Nephron progenitor cell (in vitro differentiated cells): Measurements from ENCODE around the gene CHRNA4.

Experiments
- DNase-seq: peaks from one replicate; pipeline ENCODE4 v3.0.0; 2021
- H3K27ac Mint-ChIP-seq: 2 replicates; pipeline ENCODE4 v1.8.0; 2021; ENCODE audit warnings: mild to moderate bottlenecking, moderate library complexity, mixed read lengths
- H3K27me3 Mint-ChIP-seq: 2 replicates; pipeline ENCODE4 v1.8.0; 2021; ENCODE audit warnings: mild to moderate bottlenecking, low read depth, mixed read lengths; ENCODE audit not compliant: poor library complexity
- H3K36me3 Mint-ChIP-seq: 2 replicates; pipeline ENCODE4 v1.8.0; 2021; ENCODE audit warnings: low read depth, mixed read lengths
- H3K4me1 Mint-ChIP-seq: 2 replicates; pipeline ENCODE4 v1.8.0; 2021; ENCODE audit warnings: mixed read lengths
- H3K4me3 Mint-ChIP-seq: 2 replicates; pipeline ENCODE4 v1.8.0; 2021; ENCODE audit warnings: mild to moderate bottlenecking, moderate library complexity, mixed read lengths
- H3K9me3 Mint-ChIP-seq: 2 replicates; pipeline ENCODE4 v1.8.0; 2021; ENCODE audit warnings: mild to moderate bottlenecking, moderate library complexity, mixed read lengths
- TF ChIP-seq, protein P1 (sequence below): fragments of 200-600 bp; sonication (generic); IDR thresholded peaks from 2 replicates; pipeline ENCODE4 v1.5.0; 2021; ENCODE audit warnings: antibody characterized with exemption

The CHRNA4 gene

DNA sequence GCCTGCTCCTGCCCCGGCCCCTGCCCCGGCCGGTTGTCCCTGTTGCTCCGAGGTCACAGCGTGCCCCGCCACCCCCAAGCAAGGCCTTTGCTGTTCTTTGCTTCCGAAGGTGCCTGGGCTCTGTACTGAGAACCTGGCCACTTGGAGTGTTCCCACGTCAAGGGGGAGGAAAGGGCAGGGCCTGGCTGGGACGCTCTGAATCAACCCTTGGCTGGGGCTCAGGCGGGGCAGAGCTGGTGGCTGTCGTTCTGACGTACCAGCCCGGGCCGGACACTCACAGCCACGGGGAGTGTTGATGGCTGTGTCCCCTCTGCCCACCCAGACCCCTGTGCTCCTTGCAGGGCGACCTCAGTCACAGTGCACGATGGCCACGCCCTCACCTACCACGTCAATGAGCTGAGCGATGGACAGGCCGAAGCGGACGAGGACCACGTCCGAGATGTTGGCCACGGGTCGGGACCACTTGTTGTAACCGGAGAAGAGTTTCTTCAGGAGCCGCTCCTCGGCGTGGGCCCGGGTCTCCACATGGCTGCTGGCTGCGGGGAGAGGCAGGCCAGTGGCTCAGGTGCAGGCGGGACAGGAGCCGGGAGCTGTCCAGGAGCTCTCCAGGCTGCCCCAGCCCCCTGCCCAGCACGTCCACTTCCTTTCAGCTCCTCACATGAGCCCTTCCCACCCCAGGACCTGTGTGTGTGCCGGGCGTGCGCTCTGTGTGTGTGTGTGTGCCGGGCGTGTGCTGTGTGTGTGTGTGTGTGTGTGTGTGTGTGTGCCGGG, 1.8 kb downstream of the CHRNA4 start:
- TF ChIP-seq, protein P1, sequence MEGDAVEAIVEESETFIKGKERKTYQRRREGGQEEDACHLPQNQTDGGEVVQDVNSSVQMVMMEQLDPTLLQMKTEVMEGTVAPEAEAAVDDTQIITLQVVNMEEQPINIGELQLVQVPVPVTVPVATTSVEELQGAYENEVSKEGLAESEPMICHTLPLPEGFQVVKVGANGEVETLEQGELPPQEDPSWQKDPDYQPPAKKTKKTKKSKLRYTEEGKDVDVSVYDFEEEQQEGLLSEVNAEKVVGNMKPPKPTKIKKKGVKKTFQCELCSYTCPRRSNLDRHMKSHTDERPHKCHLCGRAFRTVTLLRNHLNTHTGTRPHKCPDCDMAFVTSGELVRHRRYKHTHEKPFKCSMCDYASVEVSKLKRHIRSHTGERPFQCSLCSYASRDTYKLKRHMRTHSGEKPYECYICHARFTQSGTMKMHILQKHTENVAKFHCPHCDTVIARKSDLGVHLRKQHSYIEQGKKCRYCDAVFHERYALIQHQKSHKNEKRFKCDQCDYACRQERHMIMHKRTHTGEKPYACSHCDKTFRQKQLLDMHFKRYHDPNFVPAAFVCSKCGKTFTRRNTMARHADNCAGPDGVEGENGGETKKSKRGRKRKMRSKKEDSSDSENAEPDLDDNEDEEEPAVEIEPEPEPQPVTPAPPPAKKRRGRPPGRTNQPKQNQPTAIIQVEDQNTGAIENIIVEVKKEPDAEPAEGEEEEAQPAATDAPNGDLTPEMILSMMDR: no peak
- peaks cover 27% of the 10 kb centered on the region for H3K4me1 Mint-ChIP-seq
- no peak overlapping the region for H3K27ac Mint-ChIP-seq
- no peaks in the 10 kb centered on the region for H3K9me3 Mint-ChIP-seq
- peaks cover 57% of the 10 kb centered on the region for H3K27me3 Mint-ChIP-seq
- no peak overlapping the region for H3K4me3 Mint-ChIP-seq
- no peak for DNase-seq
- H3K36me3 Mint-ChIP-seq: no peaks in the 10 kb centered on the region

DNA sequence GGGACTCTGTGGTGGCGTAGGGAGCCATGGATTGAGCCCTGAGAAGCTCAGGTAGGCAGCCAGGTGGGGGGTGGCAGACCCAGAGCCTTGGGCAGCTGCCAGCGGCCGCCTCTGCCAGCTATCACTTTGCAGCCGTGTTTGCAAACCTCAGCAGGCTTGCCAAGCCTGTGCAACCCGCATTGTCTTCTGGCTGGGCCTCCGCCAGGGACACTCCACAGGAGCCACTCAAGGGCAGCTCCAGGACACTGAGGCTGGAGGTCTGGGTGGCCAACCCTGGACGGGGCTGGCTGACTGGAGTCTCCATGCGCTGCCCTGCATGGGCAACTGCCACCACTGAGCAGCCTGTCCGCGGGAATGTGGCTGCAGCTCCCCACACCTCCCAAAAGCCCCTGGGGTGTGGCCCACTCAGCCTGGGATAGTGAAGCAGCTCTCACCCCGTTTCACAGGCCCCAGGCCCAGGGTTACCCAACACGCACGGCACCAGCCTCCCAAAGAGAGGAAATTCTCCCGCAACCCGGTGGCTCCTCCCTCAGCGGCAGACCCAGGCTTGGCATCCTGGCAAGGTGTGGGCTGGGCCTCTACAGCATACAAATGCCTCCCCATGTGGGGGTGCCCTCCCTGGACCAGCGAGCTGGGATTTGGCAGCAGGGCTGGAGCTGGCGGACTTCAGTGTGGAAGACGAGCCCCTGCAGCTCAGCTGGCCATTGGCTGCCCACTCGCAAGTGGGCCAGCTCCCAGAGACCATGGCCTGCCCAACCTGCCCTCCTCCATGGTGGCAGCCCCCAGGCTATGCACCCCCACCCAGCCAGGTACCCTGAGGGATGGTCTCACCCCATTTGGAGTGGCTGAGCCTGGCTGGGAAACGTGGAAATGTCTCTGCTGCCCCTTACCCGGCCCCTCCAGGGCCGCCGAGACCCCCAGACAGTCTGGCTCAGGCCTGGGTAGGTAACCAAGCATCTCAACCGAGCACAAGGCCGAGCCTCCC, 2.9 kb downstream of the CHRNA4 start:
- Mint-ChIP-seq H3K27me3 (peaks cover 53% of the 10 kb centered on the region), H3K9me3 (no peaks in the 10 kb centered on the region), H3K36me3 (no peaks in the 10 kb centered on the region), H3K4me1 (peaks cover 16% of the 10 kb centered on the region), H3K4me3 (no peak overlapping the region), H3K27ac (no peak overlapping the region)
- no peak for DNase-seq
- TF ChIP-seq, protein P1: no peak

DNA sequence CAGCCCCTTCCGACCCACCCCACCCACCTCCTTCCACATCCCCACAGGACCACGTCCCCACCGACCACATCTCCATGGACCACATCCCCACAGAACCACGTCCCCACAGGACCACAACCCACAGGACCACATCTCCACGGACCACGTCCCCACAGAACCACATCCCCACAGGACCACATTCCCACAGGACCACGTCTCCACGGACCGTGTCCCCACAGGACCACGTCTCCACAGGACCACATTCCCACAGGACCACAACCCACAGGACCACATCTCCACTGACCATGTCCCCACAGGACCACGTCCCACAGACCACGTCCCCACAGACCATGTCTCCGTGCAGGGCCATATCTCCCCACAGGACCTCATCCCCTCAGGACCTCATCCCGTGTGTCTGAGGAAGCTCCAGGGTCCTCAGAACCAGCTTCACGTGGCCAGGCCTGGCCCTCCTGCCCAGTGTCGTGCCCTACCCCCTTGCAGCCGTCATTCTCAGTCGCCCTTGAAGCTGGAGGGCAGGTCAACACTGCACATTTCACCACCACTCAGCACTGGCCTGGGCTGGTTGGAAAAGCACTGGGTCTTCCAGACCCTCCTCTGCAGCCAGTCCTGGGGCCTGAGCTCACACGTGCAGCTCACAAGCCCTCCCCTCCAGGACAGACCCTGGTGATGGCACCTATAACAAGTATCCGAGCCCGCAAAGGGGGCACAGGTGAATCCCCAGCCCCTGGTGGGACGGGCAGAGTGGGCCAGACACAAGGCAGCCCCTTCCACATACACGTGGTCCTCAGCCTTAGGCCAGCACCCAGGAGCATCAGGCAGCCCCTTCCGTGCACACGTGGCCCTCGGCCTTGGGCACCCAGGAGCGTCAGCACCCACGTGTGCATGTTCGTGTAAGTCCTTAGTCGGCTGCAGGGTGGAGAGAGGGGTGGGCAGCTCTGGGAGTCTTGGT, 3.9 kb downstream of the CHRNA4 start:
- peaks cover 43% of the 10 kb centered on the region for H3K27me3 Mint-ChIP-seq
- no peak overlapping the region for H3K27ac Mint-ChIP-seq
- peaks cover 11% of the 10 kb centered on the region for H3K4me1 Mint-ChIP-seq
- H3K36me3 Mint-ChIP-seq: no peaks in the 10 kb centered on the region
- H3K9me3 Mint-ChIP-seq: no peaks in the 10 kb centered on the region
- no peak for DNase-seq
- no peak overlapping the region for H3K4me3 Mint-ChIP-seq
- TF ChIP-seq, protein P1: no peak

DNA sequence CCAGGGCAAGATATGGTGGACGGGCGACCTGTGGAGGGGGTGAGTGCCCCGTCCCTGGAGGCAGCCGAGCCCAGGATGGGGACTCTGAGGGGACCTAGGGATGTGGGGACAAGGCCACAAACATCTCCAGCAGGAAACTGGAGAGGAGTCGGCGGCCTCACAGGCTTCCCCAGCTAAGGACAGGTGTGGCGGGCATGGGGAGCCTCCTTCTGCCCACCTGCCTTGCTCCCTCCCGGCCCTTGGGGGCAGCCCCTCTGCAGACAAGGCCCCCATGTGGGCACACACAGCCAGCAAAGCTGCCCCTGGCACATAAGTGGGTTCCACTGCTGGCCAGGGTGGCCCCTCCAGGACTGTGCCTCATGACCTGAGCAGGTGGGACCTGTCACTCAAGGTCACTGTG, 4.6 kb downstream of the CHRNA4 start:
- Mint-ChIP-seq H3K4me3 (no peak overlapping the region), H3K36me3 (no peaks in the 10 kb centered on the region), H3K9me3 (no peaks in the 10 kb centered on the region), H3K4me1 (peaks cover 12% of the 10 kb centered on the region), H3K27me3 (peaks cover 36% of the 10 kb centered on the region), H3K27ac (no peak overlapping the region)
- TF ChIP-seq, protein P1: no peak
- no peak for DNase-seq

DNA sequence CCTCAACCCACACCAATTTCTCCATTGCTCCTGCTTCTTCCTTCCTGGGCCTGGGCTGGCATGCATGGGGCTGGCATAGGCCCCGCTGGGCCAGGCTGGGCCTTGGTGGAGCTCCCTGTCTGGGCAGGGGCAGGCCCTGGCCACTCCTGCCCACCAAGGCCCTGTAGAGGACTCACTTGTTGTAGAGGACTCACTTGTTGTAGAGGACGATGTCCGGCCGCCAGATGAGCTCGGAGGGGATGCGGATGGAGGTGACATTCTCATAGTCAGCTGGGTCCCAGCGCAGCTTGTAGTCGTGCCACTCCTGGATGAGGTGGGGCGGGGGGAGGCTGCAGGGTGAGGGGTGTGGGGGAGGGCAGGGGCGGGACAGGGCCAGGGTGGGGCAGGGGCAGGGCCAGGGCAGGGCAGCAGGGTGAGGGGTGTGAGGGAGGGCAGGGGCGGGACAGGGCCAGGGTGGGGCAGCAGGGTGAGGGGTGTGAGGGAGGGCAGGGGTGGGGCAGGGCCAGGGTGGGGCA, 5.3 kb downstream of the CHRNA4 start:
- no peaks in the 10 kb centered on the region for H3K9me3 Mint-ChIP-seq
- H3K4me3 Mint-ChIP-seq: no peak overlapping the region
- H3K36me3 Mint-ChIP-seq: no peaks in the 10 kb centered on the region
- no peak for DNase-seq
- peaks cover 35% of the 10 kb centered on the region for H3K27me3 Mint-ChIP-seq
- H3K27ac Mint-ChIP-seq: no peak overlapping the region
- peaks cover 12% of the 10 kb centered on the region for H3K4me1 Mint-ChIP-seq
- TF ChIP-seq, protein P1: no peak
